Measurements from ENCODE around the gene MMP24OS.

- TF ChIP-seq ARNT (IDR thresholded peaks at IDR 0.05) (no peak), TARDBP (IDR thresholded peaks at IDR 0.05) (no peak), PKNOX1 (IDR thresholded peaks at IDR 0.05) (no peak)
Observed at GRCh38 chr20:35240811-35241293, 37.1 kb downstream of the MMP24OS start.

All from HEK293T (cell line).